K562 (cell line): ENCODE results near the gene DDAH2. TPM values are rescaled to one million over a fixed set of nuclear protein-coding genes. Genes with fewer than 3 reads are reported as not detected.

ENCODE experiments used
- CBX5 ChIP-seq: IDR thresholded peaks from 2 replicates; pipeline ENCODE4 v1.6.1; 2014; ENCODE audit warnings: low read depth, borderline replicate concordance
- CEBPB ChIP-seq: fragments of 450-650 bp; IDR thresholded peaks from 2 replicates; pipeline ENCODE4 v1.6.1; 2016; ENCODE audit warnings: missing genetic modification characterization, missing compliant biosample characterization
- CXXC5 ChIP-seq: fragments of 250-450 bp; sonication (Bioruptor Pico); IDR thresholded peaks from 2 replicates; pipeline ENCODE4 v1.8.0; 2022; ENCODE audit warnings: inconsistent platforms, mild to moderate bottlenecking, moderate library complexity
- ELF2 ChIP-seq: fragments of 250-450 bp; sonication (Bioruptor Pico); IDR thresholded peaks from 2 replicates; pipeline ENCODE4 v1.5.0; 2021; ENCODE audit warnings: mild to moderate bottlenecking
- ETV5 ChIP-seq: sonication (generic); formaldehyde crosslinking; IDR thresholded peaks from 2 replicates; pipeline ENCODE4 v1.4.0; 2020; ENCODE audit warnings: low read depth, mild to moderate bottlenecking, missing genetic modification reagents
- ETV6 ChIP-seq, 3 experiments: fragments of 150-350 bp in 1 of 3; sonication (generic) in 1 of 3; formaldehyde crosslinking in 1 of 3; IDR thresholded peaks; 2 replicates each; pipeline versions ENCODE4 v1.6.1 to v1.8.0; 2014 to 2022; ENCODE audit warnings: borderline replicate concordance in 2 of 3, low read depth in 2 of 3, antibody characterized with exemption in 1 of 3, low read length in 1 of 3, mild to moderate bottlenecking in 1 of 3, missing genetic modification reagents in 1 of 3
- FOXK1 ChIP-seq: sonication (generic); formaldehyde crosslinking; IDR thresholded peaks from 2 replicates; pipeline ENCODE4 v1.8.0; 2022; ENCODE audit warnings: missing genetic modification reagents, mild to moderate bottlenecking, borderline replicate concordance
- GABPB2 ChIP-seq: fragments of 250-450 bp; sonication (Bioruptor Pico); conservative IDR thresholded peaks from 2 replicates; pipeline ENCODE4 v1.5.1; 2021; ENCODE audit warnings: mild to moderate bottlenecking
- HMG20B ChIP-seq: fragments of 250-450 bp; sonication (Bioruptor Pico); IDR thresholded peaks from 2 replicates; pipeline ENCODE4 v1.5.0; 2021; ENCODE audit warnings: mild to moderate bottlenecking
- MYBL2 ChIP-seq, 2 experiments: fragments of 450-650 bp in 1 of 2; sonication (generic) in 1 of 2; formaldehyde crosslinking in 1 of 2; IDR thresholded peaks; 2 replicates each; pipeline versions ENCODE4 v1.6.1 to v1.8.1; 2017 to 2022; ENCODE audit warnings: borderline replicate concordance in 1 of 2, inconsistent platforms in 1 of 2, low read depth in 1 of 2, mild to moderate bottlenecking in 1 of 2, missing genetic modification reagents in 1 of 2, moderate library complexity in 1 of 2
- NCOR1 ChIP-seq: fragments of 450-650 bp; IDR thresholded peaks from 2 replicates; pipeline ENCODE4 v1.6.1; 2016; ENCODE audit warnings: mild to moderate bottlenecking, moderate library complexity
- NR2F6 ChIP-seq: fragments of 450-650 bp; formaldehyde crosslinking; IDR thresholded peaks from 2 replicates; pipeline ENCODE4 v1.4.0; 2020; ENCODE audit warnings: mild to moderate bottlenecking
- PHB ChIP-seq: fragments of 250-450 bp; sonication (Bioruptor Pico); IDR thresholded peaks from 2 replicates; pipeline ENCODE4 v1.5.0; 2021
- POLR2B ChIP-seq: fragments of 450-650 bp; IDR thresholded peaks from 2 replicates; pipeline ENCODE4 v1.6.1; 2018; ENCODE audit warnings: low read depth; ENCODE audit not compliant: partially characterized antibody
- PYGO2 ChIP-seq: fragments of 450-650 bp; IDR thresholded peaks from 2 replicates; pipeline ENCODE4 v1.6.1; 2016; ENCODE audit warnings: mild to moderate bottlenecking, missing genetic modification characterization, moderate library complexity, missing compliant biosample characterization
- TSHZ1 ChIP-seq: fragments of 250-450 bp; sonication (Bioruptor Pico); IDR thresholded peaks from 2 replicates; pipeline ENCODE4 v1.4.0; 2020; ENCODE audit warnings: mild to moderate bottlenecking, moderate library complexity
- USF2 ChIP-seq: sonication (generic); formaldehyde crosslinking; IDR thresholded peaks from 2 replicates; pipeline ENCODE4 v1.5.0; 2020; ENCODE audit warnings: missing genetic modification reagents
- ZBTB9 ChIP-seq: fragments of 450-650 bp; formaldehyde crosslinking; IDR thresholded peaks from 2 replicates; pipeline ENCODE4 v1.4.0; 2020; ENCODE audit warnings: mild to moderate bottlenecking, moderate library complexity
- ZNF41 ChIP-seq: fragments of 250-450 bp; sonication (Bioruptor Pico); conservative IDR thresholded peaks from 2 replicates; pipeline ENCODE4 v1.4.0; 2020; ENCODE audit warnings: mild to moderate bottlenecking
- ZNF586 ChIP-seq: fragments of 450-650 bp; formaldehyde crosslinking; conservative IDR thresholded peaks from 2 replicates; pipeline ENCODE4 v1.4.0; 2020; ENCODE audit warnings: mild to moderate bottlenecking, moderate library complexity
- ZNF717 ChIP-seq: fragments of 250-450 bp; sonication (Bioruptor Pico); IDR thresholded peaks from 2 replicates; pipeline ENCODE4 v1.5.0; 2021
- polyA plus RNA-seq, 8 experiments: library from polyadenylated mRNA; depleted of rRNA in 4 of 8; stranded (reverse) in 5 of 8; unstranded in 3 of 8; fragments of >200 nt; fragmentation: Nextera tagmentation in 2 of 8; fragmentation: Illumina TruSeq in 1 of 8; extraction: Ambion mirVana in 2 of 8; extraction: Trizol in 1 of 8; gene quantifications; 2 replicates each; pipeline versions ENCODE4 v1.2.1 to v1.2.3, GENCODE V29; 2011 to 2014; ENCODE audit warnings: inconsistent platforms in 1 of 8, missing spikeins in 1 of 8
- total RNA-seq, 7 experiments: library from RNA; depleted of rRNA in 6 of 7; stranded (reverse); fragments of >200 nt in 6 of 7; fragmentation: Illumina TruSeq in 2 of 7; extraction: Trizol in 2 of 7; gene quantifications; 2 replicates each; pipeline versions ENCODE4 v1.2.1 to v1.2.3, GENCODE V29; 2011 to 2021; ENCODE audit warnings: low replicate concordance in 1 of 7

The DDAH2 gene
- total and polyA plus RNA-seq, 9 of the 15 experiments (the other 6 are each of a cell fraction or from before 2014, with no cell fraction given), result 1.8 to 45.4 (median 21.4) TPM

- TF ChIP-seq TSHZ1 (CRISPR knock-in tag), result peak; percentile 20; the same call in 1 of the 2 replicates
- TF ChIP-seq CEBPB (tag), result peak; percentile 55
- TF ChIP-seq HMG20B, result peak; percentile 99
- TF ChIP-seq GABPB2 (CRISPR knock-in tag), result peak; percentile 90
- TF ChIP-seq NCOR1, result no peak
- peak; percentile 99 for TF ChIP-seq ZBTB9 (CRISPR knock-in tag)
- TF ChIP-seq PYGO2 (tag), result 0 out of 2 replicates have a peak, but pooled peaks have one; percentile 28
- TF ChIP-seq CXXC5 (CRISPR knock-in tag), result peak; percentile 75
- TF ChIP-seq CBX5, result no peak
- TF ChIP-seq ZNF586 (CRISPR knock-in tag), result peak; percentile 98
- peak; percentile 86 for TF ChIP-seq ZNF41 (CRISPR knock-in tag)
- peak; percentile 98 for TF ChIP-seq ELF2 (CRISPR knock-in tag)
- no peak for TF ChIP-seq ETV6 (IDR thresholded peaks at IDR 0.05; ENCODE audit: borderline replicate concordance in 1 of 2, low read depth in 2 of 2, low read length in 1 of 2)
- TF ChIP-seq ETV6 (CRISPR knock-in tag; IDR thresholded peaks at IDR 0.05; ENCODE audit: borderline replicate concordance), result peak; percentile 89; the same call in 1 of the 2 replicates
- TF ChIP-seq MYBL2 (IDR thresholded peaks at IDR 0.05; ENCODE audit: low read depth), result no peak
- no peak for TF ChIP-seq MYBL2 (CRISPR knock-in tag; IDR thresholded peaks at IDR 0.05; ENCODE audit: borderline replicate concordance)
- TF ChIP-seq ETV5, result no peak
- peak; percentile 99 for TF ChIP-seq POLR2B
- TF ChIP-seq USF2, result no peak
- TF ChIP-seq ZNF717 (CRISPR knock-in tag), result peak; percentile 98
- TF ChIP-seq PHB, result peak; percentile 100
- TF ChIP-seq NR2F6 (CRISPR knock-in tag), result peak; percentile 98
- TF ChIP-seq FOXK1 (CRISPR knock-in tag), result peak; percentile 91; the same call in 1 of the 2 replicates
Measured at GRCh38 chr6:31729979-31730630, 1.0 kb upstream of the DDAH2 start (continued).
